Kidney capillary endothelial cell (primary cell): Measurements from ENCODE around the gene CASP10.
"Not testable (repeated sequence)": the region's sequence is repeated elsewhere in the genome, so short reads cannot be mapped to it uniquely, and the experiment has no call there.

Source experiments
- DNase-seq: peaks from one replicate; pipeline ENCODE4 v3.0.0-alpha.2; 2018; ENCODE audit warnings: low spot score

The CASP10 gene

GRCh38 chr2:201182650-201183364 is at the start of gene CASP10:
CASP10 (plus strand) TSS chr2:201183141; CDS start chr2:201185778, 2,637 bp downstream.
- peak; percentile 78 for DNase-seq

DNA sequence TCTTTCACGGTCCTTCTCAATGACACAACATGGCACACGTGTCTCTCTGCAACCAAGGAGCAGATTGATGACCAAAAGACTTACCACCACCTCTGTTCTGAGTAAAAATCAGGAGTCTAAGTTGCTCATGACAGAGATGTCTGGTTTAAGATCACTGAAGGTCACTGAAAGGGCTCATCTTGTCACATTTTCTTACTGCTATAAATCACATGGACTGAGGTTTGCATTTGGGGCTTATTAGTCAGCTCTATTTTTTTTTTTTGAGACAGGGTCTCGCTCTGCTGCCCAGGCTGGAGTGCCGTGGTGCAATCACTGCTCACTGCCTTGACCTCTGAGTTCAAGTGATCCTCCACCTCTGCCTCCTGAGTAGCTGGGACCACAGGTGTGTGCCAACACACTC is 47.6 kb upstream of the CASP10 start:
- no peak for DNase-seq

GRCh38 chr2:201136889-201137321 is 46.0 kb upstream of the CASP10 start:
- DNase-seq = no peak

GRCh38 chr2:201137505-201138400 is 45.2 kb upstream of the CASP10 start:
- no peak for DNase-seq

DNA sequence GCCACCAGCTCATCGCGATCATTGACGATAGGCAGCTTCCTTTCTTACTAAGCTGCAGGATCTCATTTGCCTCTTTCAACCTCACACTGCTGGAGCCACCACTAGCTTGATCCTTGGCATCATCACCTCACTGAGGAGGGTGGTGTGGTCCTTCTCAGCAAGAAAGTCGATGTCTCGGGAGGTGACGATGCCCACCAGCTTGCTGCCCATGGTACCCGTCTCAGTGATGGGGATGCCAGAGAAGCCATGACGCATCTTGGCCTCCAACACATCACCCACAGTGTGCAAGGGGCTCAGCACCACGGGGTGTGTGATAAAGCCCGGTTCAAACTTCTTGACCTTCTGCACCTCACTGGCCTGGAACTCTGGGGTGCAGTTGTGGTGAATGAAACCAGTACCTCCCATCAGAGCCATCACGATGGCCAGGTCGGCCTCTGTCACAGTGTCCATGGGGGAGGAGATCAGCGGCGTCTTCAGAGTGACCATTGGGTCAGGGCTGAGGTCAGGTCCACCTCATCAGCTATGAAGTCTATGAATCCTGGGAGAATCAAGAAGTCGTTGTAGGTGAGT is 44.5 kb upstream of the CASP10 start:
- no peak for DNase-seq

- DNase-seq = not testable (repeated sequence)
Observed at GRCh38 chr2:201138986-201139781, 43.8 kb upstream of the CASP10 start.

GRCh38 chr2:201139836-201140604 is 42.9 kb upstream of the CASP10 start:
- no peak for DNase-seq

- no peak for DNase-seq
Observed at GRCh38 chr2:201144101-201145051, 38.6 kb upstream of the CASP10 start.

- DNase-seq = no peak
Observed at GRCh38 chr2:201148434-201148990, 34.4 kb upstream of the CASP10 start.

DNA sequence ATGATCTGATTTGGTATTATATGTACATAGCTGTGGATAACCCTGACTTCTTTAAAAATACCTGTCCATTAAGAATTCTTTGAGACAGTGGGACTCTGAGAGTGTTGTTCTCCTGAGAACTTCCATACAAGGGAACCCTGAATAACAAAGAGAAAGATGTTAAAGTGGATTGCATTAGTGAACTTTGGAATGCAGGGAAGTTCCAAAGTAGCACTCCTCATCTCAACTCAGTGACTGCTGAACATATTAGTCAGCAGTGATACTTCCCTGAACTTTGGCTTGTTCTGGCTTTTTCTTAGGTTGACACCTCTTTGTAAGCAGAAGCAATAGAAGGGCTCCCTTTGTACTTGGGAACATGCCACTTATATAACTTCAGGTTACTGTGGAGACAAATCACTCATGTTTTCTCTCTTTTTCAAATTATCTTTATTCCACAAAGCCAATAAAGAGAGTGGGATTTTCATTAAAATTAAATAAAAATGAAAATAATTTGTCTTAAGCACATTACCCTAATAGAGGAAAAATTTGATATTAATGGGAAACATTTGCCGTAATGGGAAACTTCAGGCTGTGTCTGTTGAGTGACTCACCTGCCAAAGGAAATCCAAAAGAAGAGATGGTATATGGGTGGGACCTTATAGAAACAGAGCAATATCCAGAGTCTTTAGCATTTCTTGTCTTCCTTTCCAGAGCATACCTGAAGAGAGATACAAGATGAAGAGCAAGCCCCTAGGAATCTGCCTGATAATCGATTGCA is 33.7 kb upstream of the CASP10 start:
- DNase-seq = peak; percentile 62

- DNase-seq = not testable (repeated sequence)
Observed at GRCh38 chr2:201149821-201150165, 33.1 kb upstream of the CASP10 start.

DNA sequence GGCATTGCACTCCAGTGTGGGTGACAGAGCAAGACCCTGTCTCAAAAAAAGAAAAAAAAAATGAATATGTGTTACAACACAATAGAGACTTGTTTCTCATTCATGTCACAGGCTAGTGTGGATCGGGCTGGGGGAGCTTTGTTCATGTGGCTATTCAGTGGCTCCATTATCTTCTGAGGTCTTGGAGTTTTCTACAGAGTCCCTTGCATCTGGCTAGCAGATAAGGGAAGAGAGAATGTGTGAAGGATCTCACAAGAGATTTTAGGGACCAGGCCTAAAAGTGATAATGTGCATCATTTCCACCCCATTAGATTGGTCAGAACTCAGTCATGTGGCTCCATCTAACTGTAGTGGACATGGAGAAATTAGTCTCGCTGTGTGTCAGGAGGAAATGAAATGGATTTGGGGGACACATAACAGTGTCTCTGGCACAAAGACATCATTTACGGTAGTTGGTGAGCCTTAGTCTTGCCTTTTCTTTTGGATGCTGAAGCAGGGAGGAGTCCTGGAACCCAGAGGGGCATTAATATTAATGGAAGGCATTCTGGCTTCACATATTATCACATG is 32.4 kb upstream of the CASP10 start:
- DNase-seq = no peak

DNA sequence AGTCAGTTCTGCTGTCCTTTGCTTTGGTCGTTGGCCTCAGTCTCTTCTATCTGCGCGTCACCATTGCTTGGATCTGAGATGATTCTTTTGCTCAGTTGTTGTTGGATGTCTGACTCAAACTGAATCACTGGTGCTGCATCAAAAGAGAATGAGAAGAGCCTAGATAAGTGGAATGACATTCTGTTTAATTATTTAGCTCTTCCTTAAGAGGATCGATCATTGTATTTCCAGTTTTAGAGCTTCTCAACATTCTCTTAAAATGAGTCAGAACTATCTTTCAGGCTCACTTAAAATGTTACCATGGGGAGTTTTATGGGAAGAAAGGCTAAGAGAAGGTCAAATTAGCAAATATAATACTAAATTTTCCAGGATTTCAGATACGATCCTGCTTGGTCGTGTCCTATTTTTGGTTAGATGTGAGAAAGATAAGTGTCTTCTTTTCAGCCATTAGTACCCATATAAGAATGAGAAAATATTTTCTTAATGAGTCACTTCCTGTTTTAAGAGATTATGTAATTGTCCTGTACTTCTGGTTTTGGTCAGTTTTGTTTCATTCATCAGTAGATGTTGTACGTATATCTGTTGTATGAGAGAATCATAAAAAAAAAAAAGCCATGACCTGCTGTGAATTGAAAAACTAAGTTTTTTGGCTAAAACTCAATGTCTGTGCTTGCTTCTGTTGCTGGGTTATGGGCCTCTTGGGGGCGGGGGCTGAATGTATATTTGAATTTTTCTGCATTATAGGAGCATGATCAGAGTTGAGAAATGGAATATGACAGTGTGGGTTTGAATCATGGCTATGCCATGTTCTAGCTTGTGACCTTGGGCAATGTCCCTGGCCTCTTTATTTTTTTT is 31.6 kb upstream of the CASP10 start:
- peak; percentile 99 for DNase-seq

DNA sequence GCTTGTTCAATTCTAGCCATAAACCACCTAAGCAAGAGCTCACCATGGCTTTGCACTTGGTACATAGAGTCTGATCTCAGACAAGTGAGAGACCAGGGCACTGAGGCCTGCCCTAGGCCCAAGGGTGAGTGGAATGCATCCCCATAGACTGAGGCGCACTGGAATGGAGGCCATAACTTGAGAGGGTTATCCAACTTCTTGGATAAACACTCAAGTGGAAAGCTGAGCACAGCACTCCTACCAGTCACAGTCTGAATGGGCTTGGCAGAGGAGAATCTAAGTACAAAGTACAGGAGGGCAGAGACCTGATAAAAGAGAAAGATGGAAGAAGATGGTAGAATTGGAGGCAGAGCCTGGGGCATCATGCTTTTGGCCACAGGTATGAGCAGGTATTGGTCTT is 30.4 kb upstream of the CASP10 start:
- DNase-seq = no peak

- DNase-seq = no peak
Observed at GRCh38 chr2:201152999-201153815, 29.7 kb upstream of the CASP10 start.

DNA sequence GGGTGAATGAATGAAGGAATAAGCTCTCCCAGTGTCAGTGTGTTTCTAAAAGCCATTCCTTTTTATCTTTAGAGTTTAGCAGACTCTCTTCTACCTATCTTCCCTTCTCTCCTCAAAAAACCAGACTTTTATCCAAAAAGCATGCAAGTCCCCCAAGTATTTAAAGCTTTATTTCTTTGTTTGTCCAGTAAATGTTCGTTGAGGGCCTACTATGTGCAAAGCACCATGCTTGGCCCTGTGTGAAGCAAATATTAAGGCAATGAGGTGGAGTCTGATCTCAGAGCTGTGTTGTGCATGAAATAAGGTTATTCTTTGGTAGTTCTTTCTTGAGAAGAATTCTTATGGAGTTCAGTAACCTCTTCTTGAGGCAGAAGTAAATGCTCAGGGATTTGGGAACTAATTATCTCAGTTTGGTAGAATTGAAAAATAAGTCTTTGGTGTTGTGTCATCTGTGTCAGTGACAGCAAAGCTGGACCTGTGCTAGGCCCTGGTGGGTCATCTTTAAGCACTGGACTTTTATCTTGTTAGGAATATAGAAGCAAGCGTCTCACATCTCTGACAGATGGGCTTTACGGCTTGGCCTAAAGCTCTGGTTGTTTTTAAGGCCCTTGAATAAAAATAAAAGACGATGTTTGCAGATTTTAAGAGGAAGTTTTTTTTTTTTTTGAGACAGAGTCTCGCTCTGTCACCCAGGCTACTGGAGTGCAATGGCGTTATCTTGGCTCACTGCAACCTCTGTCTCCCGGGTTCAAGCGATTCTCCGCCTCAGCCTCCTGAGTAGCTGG is 28.1 kb upstream of the CASP10 start:
- DNase-seq = no peak
